Measurements from ENCODE around the gene ZBTB42.

The ZBTB42 gene

DNA sequence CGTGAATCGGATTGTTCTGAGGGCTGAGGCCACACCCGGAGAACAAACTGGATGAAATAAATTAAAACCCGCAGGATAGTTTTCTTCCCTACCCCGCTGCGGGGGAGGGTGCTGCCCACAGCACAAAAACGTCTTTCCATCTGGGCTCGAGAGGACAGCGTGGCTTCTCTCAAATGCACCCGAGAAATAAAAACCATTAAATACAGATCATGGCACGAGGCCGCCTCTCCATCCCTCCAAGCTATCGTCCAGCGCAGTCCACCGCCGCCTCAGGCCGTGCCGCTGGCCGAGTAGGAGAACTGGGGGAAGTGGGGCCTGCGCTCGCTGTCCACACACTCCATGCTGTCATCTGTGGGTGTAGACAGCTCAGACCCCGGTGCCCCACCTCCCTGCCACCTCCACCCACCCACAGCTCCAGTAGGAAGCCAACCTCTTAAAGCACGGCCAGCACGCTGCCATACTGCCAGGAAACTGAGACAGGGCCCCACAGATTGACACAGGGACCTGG lies 30.8 kb upstream of the ZBTB42 start:
- DNase-seq: no peak

GRCh38 chr14:104770851-104771272 lies 30.0 kb upstream of the ZBTB42 start:
- DNase-seq: no peak

GRCh38 chr14:104771374-104771773 lies 29.5 kb upstream of the ZBTB42 start:
- no peak for DNase-seq

- DNase-seq: no peak
Observed at GRCh38 chr14:104771918-104772706, 28.8 kb upstream of the ZBTB42 start.

DNA sequence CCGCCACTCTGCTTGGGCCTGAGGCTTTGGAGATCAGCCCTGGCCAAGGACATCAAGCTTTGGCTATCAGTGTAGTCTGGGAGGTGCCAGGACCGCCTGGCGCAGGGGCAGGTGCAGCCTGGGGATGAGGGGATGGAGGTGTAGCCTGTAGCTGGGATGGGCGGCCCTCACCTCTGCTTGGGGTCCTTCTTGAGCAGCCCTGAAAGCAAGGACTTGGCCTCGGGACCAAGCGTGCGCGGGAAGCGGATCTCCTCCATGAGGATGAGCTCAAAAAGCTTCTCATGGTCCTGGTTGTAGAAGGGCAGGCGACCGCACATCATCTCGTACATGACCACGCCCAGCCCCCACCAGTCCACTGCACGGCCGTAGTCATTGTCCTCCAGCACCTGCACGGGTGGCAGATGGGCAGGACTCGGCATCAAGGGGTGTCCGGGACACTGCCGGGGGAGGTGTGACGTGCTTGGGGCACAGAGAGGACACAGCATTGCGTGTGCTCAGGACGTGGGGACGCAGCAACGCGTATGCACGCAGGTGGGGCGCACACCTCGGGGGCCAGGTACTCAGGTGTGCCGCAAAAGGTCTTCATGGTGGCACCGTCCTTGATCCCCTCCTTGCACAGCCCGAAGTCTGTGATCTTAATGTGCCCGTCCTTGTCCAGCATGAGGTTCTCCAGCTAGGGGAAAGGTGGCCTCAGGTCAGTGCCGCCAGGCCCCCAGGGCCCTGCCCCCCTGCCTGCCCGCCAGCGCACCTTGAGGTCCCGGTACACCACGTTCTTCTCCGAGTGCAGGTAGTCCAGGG lies 28.0 kb upstream of the ZBTB42 start:
- DNase-seq: no peak

GRCh38 chr14:104773505-104774452 lies 27.1 kb upstream of the ZBTB42 start:
- DNase-seq: no peak

- no peak for DNase-seq
Observed at GRCh38 chr14:104774453-104775072, 26.3 kb upstream of the ZBTB42 start.

- no peak for DNase-seq
Observed at GRCh38 chr14:104775073-104775489, 25.8 kb upstream of the ZBTB42 start.

DNA sequence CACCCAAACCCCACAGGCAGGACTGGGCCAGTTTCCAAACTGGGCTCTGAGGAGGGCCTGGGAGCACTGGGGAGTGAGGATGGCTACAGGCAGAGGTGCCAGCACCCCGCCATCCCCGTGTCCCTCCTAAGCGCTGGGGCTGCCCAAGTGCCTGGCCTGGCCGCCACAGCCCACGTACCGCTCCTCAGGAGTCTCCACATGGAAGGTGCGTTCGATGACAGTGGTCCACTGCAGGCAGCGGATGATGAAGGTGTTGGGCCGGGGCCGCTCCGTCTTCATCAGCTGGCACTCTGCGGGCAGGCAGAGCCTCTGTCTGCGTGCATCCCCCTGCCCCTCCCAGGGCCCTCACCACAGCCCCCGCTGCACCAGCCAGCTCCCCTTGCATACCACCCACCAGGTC lies 24.4 kb upstream of the ZBTB42 start:
- no peak for DNase-seq

DNA sequence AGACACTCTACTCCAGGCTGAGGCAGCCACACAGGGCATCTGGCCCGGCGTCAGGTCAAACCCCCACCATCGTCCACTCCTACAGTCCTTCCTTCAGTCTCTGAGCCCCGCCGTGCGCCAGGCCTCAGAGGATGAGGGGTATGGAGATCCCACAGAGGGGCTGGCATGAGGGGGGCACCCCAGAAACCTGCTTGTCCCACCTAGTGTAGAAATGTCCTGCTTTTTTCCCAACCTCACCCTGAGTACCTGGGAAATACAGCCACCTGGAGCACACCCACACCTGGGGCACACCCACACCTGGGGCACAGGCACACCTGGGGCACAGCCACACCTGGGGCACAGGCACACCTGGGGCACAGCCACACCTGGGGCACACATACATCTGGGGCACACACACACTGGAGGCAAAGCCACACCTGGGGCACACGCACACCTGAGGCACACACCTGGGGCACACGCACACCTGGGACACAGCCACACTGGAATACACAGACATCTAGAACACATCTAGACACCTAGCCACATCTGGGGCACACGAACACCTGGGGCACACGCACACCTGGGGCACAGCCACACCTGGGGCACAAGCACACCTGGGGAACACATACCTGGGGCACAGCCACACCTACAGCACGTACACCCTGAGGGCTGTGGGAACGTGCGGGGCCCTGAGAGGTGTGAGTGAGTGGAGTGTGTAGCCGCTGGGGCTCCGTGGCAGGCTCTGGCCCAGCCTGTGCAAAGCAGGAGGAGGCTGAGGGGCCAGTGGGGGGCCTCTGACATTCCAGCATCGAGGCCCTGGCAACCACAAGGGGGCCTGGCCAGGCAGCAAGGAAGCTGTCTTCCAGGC lies 23.7 kb upstream of the ZBTB42 start:
- DNase-seq: no peak

DNA sequence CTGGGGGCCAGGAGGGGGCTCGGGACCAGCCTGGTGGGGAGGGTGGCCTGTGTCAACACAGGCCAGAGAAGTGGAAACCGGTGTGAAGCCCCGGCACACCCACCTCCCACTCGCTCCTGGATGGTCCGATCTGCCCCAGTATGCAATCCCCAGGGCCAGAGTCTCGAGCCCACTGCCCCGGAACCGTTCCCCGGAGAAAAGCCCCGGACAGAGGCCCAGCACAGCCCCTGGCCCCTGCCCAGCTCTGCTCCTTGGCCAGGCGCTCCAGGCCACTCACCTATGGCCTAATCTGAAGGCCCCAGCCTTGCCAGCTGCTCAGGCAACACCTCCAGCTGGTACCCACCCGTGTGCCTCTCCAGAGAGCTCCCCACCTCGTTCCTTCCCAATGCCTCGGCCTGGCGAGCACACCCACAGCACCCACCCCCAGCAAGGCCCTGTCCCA lies 23.1 kb upstream of the ZBTB42 start:
- no peak for DNase-seq

- DNase-seq: no peak
Observed at GRCh38 chr14:104778694-104779331, 22.1 kb upstream of the ZBTB42 start.

GRCh38 chr14:104779776-104780512 lies 21.0 kb upstream of the ZBTB42 start:
- no peak for DNase-seq

GRCh38 chr14:104780513-104781030 lies 20.3 kb upstream of the ZBTB42 start:
- no peak for DNase-seq

GRCh38 chr14:104781271-104782077 lies 19.4 kb upstream of the ZBTB42 start:
- no peak for DNase-seq

- DNase-seq: no peak
Observed at GRCh38 chr14:104782086-104782807, 18.7 kb upstream of the ZBTB42 start.

DNA sequence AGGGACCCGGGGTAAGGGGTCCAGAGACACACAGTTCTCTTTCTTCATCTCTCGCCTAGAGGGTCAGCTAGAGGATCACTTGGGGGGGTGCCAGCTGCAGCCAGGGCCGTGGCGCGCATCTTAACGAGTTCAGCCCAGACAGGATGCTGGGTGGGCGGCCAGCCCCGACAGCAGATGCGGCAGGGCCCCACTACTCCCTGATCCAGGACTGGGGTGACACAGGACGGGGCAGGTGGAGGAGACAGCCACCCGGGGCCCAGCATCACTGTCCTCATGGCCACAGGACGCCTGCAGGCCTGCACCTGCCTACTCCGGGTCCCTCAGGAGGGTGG lies 18.1 kb upstream of the ZBTB42 start:
- no peak for DNase-seq

DNA sequence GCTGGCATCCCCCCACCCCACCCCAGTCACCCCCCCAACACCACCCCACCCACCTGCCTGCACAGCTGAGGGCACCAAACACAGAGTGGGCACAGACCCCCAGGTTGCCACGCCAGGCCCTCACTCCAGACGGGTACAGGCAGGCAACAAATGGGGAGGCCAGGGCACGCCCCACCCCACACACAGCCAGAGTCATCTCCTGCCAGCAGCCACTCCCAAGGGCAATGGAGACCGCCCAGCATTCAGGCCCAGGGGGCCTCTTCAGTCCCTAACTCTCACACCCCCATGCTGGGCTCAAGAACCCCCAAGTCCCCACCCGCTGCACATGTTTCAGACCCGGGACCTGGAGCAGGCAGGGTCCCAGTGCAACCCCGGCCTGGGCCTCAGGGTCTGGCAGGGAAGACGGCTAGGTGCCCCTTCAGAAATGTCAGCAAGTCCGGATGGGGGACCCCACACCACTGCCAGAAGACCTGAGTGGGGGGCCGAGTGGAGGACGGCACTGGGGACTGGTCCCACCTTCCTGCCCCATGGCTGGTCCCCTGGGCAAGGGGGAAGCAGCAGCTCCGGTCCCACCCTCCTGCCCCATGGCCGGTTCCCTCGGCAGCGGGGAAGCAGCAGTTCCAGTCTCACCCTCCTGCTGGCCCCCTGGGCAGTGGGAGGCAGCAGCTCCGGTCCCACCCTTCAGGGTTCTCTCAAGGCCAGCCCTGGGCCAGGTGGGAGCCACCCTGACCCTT lies 17.2 kb upstream of the ZBTB42 start:
- no peak for DNase-seq
